Embryonic facial prominence (tissue), 1 donor: ENCODE results near the gene ATL3.
"Not testable (repeated sequence)": the region's sequence is repeated elsewhere in the genome, so short reads cannot be mapped to it uniquely, and the experiment has no call there.

ENCODE experiments used
- DNase-seq: peaks from one replicate; pipeline ENCODE4 v3.0.0-alpha.2; 2016; ENCODE audit errors: extremely low spot score

ATL3 gene

DNA sequence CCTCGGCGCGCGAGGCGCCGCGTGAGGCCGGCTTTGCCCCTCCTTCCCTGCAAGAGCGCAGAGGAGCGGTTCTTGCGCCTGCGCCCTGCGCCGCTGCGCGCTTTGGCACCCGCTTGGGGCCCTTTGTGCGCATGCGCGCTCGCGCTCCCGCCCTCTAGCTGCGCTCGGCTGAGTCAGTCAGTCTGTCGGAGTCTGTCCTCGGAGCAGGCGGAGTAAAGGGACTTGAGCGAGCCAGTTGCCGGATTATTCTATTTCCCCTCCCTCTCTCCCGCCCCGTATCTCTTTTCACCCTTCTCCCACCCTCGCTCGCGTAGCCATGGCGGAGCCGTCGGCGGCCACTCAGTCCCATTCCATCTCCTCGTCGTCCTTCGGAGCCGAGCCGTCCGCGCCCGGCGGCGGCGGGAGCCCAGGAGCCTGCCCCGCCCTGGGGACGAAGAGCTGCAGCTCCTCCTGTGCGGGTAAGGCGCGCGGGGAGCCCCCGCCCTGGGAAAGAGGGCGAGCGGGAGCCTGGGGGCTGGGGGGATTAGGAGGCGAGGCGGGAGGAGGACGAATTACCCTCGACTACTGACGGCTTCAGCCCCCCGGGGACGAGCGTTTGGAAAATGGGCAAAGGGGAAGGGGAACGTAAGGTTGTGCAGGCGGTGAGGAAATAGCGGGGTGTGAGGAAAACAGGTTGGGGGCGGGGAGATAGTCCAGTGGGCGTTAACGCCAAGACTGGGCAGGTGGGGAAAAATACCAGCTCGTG, 10.3 kb upstream of the ATL3 start, which contains the start of gene RTN3:
Gene RTN3 (plus strand): TSS at position 180 of the 745 bp plus-strand sequence. CDS start 137 bp downstream, at position 317.
- peak; percentile 89 for DNase-seq

DNA sequence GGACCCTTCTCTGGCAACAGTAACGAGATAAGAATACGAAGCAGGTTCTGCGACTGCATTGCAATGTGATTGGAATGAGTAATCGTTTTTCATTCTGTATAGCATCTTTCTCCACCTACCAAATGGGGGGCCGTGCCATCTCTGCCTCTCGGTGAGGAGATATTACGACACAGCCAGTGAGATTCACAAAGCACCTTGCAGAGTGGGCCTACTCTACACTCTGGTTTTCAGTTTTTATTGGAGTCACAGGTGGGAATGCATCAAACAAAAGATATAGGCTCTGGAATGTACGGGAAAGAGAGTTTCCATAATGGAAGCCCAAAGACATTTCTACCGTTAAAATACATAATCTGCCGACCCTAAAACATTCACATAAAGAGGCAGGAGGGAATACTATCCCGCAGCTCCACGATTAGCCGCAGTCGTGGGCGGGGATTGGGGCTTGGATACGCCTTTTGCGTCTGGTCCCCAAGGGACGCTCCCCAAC, 9.7 kb upstream of the ATL3 start:
- DNase-seq, result no peak

DNA sequence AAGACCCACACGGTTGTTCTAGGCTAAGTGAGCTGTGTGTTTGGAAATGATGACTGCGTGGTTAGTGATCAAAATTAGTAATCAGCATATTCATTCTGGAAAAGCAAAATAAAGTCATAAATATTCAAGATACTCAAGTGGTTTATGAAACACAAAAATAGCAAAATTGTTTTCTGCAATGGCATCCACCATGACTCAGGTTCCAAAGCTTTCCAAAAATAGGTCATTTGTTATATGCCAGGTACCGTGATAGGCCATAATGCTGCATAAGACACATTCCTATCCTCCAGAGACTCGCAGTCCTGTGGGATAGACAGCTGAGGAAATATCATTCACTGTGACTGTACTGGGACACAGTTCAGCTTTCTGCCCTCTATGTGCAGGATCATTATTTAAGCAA, 2.4 kb upstream of the ATL3 start:
- DNase-seq, result no peak

DNA sequence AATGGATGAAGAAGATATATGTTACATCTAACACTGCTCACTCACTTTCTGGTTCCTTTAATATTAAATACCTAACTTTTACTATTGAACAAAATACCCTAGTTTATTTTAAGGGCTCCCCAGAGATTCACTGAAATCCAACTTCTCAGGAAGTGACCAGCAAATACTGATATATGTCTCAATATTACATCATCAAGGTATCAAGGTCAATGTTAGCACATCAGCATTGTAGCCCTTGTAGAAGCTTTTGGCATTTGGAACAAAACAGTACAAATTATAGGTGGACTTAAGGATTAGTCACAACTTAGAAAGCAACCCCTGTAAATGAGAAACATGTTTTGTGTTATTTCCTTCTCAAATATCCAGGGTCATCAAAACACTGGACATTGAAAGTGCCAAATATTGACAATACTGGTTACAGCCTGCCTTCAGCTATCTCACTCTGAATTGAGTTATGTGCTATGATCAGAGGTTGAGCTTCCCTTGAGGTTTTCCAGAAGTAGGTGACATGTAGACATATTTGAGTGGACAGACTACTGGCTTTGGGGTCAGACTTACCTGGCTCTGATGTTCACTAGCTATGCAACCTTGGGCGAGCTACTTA, 1.9 kb upstream of the ATL3 start:
- DNase-seq, result no peak

DNA sequence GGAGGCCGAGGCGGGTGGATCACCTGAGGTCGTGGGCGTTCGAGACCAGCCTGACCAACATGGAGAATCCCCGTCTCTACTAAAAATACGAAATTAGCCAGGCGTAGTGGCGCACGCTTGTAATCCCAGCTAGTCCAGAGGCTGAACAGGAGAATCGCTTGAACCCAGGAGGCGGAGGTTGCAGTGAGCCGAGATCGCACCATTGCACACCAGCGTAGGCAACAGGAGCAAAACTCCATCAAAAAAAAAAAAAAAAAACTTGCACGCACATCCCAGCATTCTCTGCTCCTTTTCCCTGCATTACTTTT, 934 bp upstream of the ATL3 start:
- no peak for DNase-seq

DNA sequence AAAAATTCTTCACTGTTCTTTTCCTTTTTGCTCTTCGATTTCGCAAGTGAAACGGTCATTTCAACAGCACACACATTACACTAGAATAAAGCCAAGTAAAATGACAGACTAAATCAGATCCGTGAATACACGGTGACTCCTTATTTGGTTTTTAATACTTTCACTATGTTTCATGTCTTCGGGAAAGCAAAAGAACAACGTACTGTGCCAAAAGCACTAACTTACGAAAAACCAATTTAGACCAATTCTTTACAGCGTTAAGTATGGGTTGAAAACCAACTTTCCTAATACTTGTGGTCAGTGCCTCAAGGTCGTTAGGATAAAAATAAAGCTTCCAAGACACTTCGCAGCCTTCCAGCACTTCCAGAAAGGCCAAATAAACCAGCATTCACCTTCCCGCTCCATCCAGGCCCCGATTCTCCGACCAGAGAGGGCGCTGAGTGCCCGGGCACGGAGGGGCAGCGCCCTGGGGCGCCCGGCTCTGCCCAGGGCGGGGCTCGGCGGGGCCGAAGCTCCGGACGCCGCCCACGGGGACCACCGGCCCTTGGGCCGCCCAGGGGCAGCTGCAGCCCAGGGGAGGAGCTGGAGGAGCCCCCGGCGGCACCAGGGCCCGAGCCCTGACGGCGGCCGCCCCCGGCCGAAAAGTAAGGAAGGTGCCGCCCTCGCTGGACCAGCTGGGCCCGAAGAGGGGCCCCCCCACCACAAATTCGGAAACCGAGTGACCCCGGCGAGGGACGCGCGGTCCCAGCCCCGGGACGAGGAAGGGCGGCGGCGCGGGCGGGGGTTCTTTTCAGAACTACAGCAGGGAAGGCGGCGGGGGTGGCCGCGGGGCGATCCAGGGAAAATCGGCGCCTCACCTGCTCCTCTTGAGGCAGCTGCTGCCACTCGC, 499 bp downstream of the ATL3 start:
- DNase-seq, result no peak

DNA sequence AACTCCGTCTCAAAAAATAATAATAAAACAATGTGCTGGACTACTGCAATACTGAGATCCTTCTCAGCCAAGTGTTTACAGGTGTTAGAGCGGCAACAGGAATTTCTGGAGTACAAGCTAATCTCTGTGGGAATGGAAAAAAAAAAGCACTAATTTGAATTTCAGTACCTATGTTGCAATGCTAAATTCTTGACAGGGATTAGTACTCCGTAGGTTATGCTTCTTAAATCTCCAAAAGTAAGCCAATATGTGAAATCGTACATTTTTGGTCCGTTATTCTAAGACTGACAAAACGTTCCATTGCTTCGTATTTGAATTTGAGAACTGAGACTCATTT, 1.1 kb downstream of the ATL3 start:
- no peak for DNase-seq

DNA sequence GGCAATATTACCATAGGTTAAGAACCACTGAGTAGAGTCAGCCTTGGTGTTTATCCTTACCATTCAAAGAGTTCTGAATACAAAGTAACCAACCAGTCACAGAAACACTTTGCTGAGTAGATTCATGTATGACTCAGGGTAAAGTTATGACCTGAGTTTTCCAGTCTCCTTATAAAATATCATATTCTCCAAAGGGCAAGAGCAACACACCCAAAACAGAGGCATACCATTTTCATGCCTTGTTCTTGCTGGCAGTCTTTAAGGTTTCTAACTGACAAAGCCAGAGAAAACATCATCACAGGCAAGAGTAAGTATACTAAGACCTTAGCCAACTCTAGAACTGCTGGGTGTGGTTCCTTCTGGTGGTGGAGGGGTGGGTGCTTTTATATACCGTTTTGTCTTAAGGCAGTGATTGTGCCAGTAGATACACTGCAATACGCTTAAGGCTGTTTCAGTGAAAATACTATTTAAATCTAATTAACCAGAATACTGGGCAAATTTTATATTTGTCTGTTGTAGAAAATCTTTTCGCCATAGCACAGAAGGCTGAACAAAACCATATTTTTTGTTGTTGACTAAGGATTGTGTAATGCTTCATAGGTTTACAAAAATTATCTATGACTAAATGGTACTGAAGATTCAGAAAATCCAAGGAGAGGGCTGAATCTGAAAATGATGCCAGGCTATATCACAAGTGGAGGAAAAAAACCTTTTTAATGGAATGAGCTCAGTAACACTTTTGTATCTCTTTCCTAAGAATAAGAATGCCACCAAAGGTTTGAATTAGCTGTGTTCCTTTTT, 3.0 kb downstream of the ATL3 start:
- DNase-seq, result no peak

DNA sequence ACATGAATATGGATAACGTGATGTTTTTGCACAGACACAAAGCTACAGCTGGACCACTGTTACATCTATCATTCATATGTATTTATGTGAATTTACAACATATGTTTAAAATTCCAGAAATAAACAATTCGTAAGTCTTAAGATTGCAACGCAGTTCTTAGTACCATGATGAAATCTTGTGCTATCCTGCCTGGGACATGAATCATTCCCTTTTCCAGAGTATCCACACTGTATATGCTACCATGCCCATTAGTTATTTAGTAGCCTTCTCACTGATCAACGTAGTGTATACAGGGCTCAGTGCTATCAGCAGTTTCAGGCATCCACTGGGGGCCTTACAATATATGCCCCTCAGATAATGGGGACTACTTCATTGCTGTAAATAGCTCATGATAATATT, 4.3 kb downstream of the ATL3 start:
- DNase-seq, result no peak

DNA sequence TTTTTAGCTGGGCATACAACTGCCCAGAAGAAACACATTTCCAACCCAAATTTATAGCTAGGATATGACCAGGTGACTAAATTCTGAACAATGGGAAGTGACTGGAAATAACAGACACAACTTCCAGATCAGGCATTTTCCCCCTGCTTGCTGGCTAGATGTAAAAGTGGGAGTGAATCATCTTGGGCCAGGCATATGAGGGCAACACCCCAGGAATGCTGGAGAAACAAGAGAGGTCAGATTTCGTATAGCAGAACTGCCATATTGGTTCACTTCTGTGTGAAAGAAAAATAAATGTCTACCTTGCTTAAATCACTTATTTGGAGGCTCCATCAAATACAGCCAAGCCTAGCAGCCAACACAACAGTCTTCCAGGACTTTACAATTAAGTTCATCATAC, 7.4 kb downstream of the ATL3 start:
- DNase-seq, result no peak

DNA sequence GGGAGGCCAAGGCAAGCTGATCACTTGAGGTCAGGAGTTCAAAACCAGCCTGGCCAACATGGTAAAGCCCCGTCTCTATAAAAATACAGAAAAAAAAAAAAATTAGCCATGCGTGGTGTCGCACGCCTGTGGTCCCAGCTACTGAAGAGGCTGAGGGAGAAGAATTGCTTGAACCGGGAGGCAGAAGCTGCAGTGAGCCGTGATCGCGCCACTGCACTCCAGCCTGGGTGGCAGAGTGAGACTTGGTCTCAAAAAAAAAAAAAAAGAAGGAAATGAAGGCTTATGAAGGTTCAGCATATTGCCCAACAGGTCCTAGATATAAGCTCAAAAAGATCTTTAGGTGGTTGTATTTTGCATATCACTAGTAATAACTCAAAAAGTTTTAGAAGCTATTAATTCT, 10.2 kb downstream of the ATL3 start:
- DNase-seq, result no peak

DNA sequence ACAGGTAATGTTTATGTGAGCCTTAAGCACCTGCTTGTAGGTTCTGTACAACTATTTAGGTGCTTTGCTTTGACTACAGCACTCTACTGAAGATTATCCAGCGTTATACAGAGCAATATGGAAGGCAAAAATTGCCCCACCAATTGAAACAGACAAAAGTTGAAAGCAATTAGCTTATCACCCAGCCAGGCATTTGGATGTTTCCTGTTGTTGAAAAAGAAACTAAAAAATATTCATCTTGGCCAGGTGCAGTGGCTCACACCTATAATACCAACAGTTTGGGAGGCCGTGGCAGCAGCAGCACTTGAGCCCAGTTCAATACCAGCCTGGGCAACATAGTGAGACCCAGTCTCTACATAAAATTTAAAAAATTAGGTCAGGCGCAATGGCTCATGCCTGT, 18.5 kb downstream of the ATL3 start:
- no peak for DNase-seq

DNA sequence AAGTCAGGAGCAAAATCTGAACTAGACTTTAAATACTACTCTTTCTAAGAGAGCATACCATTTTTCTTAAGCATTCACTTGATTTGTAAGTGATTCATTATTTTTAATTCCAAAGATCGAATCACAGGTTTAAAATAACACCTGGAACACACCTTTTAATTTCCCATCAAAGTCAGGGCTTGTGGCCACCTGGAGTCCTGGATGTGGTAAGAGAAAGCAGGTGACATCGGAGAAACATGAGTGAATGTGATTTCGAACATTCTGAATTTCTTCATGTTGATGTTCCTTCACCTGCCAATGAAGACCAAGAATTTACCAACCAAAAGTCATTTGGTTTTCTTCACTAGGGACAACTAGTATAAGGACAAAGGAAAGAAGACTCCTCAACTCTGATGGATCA, 28.0 kb downstream of the ATL3 start:
- no peak for DNase-seq

DNA sequence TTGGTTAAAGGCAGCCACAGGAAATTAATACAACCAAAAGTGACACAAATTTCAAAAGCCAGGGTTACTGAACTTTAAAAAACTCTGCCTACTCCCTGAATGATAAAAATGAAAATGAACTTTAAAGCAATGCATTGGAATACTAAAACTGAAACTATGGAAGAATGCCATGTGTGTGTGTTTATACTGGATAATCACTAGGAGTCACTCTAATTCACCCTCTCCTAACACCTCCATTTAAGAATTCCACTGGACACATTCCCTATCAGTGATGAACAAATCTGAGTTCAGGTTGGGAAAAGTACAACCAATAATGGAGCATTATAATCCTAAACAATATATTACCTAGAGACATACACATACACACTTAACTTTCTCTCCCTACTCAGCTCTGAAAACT, 29.4 kb downstream of the ATL3 start:
- no peak for DNase-seq

DNA sequence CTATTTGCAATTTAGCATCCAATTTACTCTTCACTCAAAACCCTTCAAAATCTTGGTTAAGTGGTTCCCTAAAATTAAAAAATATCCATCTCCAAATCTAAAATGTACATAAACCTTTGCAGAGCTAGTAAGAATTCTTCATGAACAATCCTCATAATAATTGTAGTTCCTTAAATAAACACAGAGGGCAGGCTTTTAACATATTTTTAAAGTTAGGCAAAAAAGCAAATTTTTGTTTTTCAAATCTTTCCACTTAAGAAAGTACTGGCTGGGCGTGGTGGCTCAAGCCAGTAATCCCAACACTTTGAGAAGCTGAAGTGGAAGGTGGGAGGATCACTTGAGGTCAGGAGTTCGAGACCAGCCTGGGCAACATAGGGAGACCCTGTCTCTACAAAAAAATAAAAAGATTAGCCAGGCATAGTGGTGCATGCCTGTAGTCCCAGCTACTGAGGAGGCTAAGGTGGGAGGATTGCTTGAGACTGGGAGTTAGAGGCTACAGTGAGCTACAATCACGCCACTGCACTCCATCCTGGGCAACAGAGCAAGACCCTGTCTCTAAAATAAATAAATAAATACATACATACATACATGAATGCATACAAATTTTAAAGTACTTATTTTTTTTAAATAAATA, 31.9 kb downstream of the ATL3 start:
- DNase-seq, result no peak

DNA sequence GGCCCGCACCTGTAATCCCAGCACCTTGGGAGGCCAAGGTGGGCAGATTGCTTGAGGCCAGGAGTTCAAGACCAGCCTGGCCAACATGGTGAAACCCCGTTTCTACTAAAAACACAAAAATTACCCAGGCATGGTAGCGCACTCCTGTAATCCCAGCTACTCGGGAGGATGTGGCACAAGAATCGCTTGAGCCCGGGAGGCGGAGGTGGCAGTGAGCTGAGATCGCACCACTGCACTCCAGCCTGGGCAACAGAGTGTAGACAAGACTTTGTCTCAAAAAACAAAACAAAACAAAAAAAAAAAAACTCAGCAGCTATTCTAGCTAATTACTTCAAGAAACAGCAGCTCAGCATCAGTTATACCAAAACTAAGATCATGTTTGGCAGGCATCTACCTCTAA, 32.7 kb downstream of the ATL3 start:
- DNase-seq, result not testable (repeated sequence)

DNA sequence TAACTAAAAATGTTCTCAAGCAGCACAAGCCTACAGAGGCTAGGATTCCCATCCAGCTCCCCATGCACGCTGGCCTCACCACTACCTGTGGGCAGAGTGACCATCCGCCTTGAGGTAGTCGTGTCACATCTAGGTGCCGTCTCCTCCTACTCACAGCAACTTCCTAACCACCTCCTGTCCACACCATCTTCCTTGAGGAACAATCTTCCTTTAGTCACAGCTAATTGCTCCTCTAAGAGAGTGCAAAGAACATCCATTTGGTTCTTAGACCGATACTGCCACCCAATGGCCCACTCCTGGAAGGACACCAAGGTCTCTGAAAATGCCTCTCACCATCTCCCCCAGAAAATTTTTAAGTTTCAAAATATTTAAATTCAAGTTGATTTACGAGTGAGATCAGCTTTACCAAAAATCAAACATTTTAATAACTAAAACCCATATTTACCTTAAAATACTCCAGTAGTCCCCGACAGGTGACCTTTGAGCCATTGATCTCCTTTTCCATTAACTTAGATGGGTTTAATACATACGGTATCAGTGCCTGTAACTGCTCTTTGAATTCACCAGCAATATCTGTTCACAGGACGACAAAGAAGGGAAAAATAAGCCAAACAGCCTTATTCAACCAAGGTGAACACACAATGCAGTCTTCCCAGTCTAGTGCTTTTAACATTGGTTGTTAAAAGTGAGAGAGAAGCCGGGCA, 35.3 kb downstream of the ATL3 start:
- peak; percentile 40 for DNase-seq

DNA sequence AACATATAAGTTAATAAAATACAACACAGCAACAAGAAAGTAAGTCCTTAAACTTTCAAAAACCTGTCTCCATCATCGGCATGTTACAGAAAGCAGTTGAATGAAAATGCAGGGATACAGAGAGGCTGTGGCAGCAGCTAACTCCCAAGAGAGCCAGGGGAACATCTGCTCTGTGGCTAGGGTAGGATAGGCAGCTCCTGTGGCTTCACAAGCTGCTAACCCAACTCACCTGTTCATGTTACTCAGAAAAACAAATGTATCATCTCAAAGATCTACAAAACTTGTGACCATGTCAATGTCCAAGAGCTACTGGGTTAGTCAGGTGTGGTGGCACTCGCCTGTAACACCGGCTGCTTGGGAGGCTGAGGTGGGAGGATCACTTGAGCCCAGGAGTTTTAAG, 41.8 kb downstream of the ATL3 start:
- DNase-seq, result no peak

DNA sequence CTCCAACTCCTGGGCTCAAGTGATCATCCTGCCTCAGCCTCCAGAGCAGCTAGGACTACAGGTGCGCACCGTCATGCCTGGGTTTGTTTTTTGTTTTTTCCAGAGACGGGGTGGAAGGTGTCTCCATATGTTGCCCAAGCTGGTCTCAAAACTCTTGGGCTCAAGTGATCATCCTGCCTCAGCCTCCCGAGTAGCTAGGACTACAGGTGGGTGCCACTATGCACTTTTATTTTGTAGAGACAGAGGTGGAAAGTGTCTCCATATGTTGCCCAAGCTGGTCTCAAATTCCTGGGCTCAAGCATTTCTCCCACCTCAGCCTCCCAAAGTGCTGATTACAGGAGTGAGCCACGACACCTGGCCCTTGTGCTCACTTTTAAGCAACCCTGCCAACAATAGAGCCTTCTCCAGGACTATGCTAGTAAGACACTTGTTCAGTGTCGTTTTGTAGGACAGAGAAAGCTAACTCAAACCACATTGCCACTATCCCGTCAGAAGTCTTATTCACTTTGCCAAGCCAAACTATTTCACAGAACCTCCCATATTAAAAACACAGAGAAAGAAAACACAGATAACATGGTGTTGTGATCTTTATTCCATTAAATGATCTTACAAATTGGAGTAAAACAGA, 47.5 kb downstream of the ATL3 start:
- no peak for DNase-seq

DNA sequence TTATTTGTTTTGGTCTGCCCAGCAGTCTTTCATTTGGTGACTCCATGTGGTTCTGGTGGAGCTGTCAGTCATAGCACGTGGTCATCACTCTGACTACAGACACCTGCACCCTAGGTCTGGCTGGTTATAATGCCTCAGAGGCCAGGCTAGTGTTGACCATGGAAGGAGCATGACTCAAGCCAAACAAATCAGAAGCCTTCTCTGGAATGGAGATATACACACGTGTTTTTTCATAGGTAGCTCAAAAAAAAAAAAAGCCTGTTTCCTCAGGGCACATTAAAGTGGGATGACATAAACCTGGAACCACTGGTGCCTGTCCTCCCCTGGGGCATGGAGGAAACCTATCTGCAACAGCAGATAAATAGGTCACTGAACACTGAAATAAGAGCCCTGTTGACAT, 48.9 kb downstream of the ATL3 start:
- no peak for DNase-seq
